ENCODE results near the gene IL26.

DNA sequence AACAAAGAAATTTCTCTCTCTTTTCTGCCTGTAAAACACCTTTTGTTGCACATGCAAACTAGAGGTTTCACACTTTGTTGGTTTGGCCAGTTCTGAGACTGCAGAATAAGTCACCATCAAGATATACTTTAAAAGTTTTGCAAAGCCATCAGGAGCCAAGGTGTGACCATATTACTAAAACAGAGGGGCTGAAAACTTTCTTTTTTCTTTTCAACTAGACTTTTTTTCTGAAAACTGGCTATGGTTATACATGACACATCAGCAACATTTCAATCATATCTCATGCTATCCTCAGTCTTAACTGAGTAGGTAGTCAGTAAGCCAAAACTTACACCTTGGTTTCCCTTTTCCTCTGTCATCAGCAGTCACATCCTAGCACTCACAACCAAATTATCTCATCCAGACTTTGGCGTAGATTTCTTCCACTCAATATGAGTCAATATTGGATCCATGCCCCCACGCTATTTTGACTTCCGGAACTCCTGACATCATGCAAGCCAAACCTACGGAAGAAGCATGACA, 62.0 kb downstream of the IL26 start:
- TF ChIP-seq, protein P1, sequence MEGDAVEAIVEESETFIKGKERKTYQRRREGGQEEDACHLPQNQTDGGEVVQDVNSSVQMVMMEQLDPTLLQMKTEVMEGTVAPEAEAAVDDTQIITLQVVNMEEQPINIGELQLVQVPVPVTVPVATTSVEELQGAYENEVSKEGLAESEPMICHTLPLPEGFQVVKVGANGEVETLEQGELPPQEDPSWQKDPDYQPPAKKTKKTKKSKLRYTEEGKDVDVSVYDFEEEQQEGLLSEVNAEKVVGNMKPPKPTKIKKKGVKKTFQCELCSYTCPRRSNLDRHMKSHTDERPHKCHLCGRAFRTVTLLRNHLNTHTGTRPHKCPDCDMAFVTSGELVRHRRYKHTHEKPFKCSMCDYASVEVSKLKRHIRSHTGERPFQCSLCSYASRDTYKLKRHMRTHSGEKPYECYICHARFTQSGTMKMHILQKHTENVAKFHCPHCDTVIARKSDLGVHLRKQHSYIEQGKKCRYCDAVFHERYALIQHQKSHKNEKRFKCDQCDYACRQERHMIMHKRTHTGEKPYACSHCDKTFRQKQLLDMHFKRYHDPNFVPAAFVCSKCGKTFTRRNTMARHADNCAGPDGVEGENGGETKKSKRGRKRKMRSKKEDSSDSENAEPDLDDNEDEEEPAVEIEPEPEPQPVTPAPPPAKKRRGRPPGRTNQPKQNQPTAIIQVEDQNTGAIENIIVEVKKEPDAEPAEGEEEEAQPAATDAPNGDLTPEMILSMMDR (IDR thresholded peaks at IDR 0.05) = no peak
- no peak for TF ChIP-seq EP300 (IDR thresholded peaks at IDR 0.05)
